AG04449 (cell line): ENCODE data around the gene MARK3.

ENCODE experiments used
- CTCF ChIA-PET: fragments of 350-600 bp; formaldehyde crosslinking; extraction: SDS; loops from one replicate; lab custom pipeline; 2021; ENCODE audit warnings: antibody characterized with exemption; lab: Yijun Ruan, JAX
- POLR2A ChIA-PET: fragments of 400-600, 350-600 bp; formaldehyde crosslinking; extraction: SDS; loops from one replicate; lab custom pipeline; 2020; ENCODE audit warnings: antibody characterized with exemption, inconsistent platforms; lab: Yijun Ruan, JAX
- DNase-seq: peaks from one replicate; pipeline ENCODE4 v3.0.0-alpha.2; 2010; ENCODE audit warnings: low read depth, low spot score
- H3K4me3 ChIP-seq: 2 replicates; pipeline ENCODE4 v1.5.1; 2011; ENCODE audit warnings: low read depth, mild to moderate bottlenecking, control low read depth, low read length
- TF ChIP-seq, protein P1 (sequence below): IDR thresholded peaks from one replicate; pipeline ENCODE4 v1.5.1; 2011; ENCODE audit warnings: mild to moderate bottlenecking, moderate library complexity, low read length, control low read depth, inconsistent platforms; ENCODE audit not compliant: insufficient read depth; ENCODE audit errors: missing control alignments

Gene MARK3

GRCh38 chr14:103529383-103530365 lies 144.5 kb downstream of the MARK3 start:
- no peak for DNase-seq
- H3K4me3 ChIP-seq: peak overlapping the region; percentile 93
- ChIA-PET CTCF (interaction anchor here (1.0 to 7.3 kb wide), 6 partner anchors 10 to 30 kb away, joined by 3 to 89 read pairs (median 14); no protein-coding TSS in a partner anchor), POLR2A (interaction anchor here (1.0 to 3.1 kb wide), 3 partner anchors 11 kb away, joined by 4 to 20 read pairs (median 6); no protein-coding TSS in a partner anchor)
- TF ChIP-seq, protein P1, sequence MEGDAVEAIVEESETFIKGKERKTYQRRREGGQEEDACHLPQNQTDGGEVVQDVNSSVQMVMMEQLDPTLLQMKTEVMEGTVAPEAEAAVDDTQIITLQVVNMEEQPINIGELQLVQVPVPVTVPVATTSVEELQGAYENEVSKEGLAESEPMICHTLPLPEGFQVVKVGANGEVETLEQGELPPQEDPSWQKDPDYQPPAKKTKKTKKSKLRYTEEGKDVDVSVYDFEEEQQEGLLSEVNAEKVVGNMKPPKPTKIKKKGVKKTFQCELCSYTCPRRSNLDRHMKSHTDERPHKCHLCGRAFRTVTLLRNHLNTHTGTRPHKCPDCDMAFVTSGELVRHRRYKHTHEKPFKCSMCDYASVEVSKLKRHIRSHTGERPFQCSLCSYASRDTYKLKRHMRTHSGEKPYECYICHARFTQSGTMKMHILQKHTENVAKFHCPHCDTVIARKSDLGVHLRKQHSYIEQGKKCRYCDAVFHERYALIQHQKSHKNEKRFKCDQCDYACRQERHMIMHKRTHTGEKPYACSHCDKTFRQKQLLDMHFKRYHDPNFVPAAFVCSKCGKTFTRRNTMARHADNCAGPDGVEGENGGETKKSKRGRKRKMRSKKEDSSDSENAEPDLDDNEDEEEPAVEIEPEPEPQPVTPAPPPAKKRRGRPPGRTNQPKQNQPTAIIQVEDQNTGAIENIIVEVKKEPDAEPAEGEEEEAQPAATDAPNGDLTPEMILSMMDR: no peak

GRCh38 chr14:103530390-103530789 lies 145.2 kb downstream of the MARK3 start:
- peak overlapping the region; percentile 93 for H3K4me3 ChIP-seq
- CTCF ChIA-PET: interaction anchor here (1.0 to 7.3 kb wide), 5 partner anchors 10 to 23 kb away, joined by 3 to 89 read pairs (median 10); no protein-coding TSS in a partner anchor
- POLR2A ChIA-PET: interaction anchor here (1.9 kb wide), 1 partner anchor 10 kb away, joined by 6 read pairs; no protein-coding TSS in a partner anchor

DNA sequence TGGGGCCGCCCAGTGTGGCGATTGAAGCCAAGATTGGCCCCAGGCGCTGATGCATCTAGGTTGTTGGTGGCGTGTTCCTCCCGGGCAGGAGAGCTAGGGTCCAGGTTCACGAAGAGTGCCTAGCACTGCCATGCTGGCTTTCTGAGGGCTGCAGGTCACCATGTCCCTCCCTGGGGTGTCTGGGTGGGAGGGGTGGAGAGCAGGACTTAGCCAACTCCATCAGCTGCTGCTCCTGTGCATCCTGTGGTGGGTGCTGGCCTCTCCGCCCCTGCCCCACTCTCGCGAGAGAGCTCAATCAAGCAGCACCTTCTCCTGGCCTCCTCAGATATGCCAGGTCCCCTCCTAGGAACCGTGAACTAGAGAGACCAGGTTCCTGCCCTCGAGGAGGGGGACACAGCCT lies 145.6 kb downstream of the MARK3 start:
- TF ChIP-seq, protein P1: no peak
- CTCF ChIA-PET: interaction anchor here (1.0 to 7.3 kb wide), 4 partner anchors 12 to 23 kb away, joined by 3 to 89 read pairs (median 40); no protein-coding TSS in a partner anchor
- peak overlapping the region; percentile 93; the same call in 1 of the 2 replicates for H3K4me3 ChIP-seq
- POLR2A ChIA-PET: interaction anchor here (1.9 kb wide), 1 partner anchor 10 kb away, joined by 6 read pairs; no protein-coding TSS in a partner anchor
- no peak for DNase-seq

More at GRCh38 chr14:103530390-103530789, 145.2 kb downstream of the MARK3 start:
- TF ChIP-seq, protein P1: no peak
- no peak for DNase-seq

GRCh38 chr14:103531421-103532215 lies 146.4 kb downstream of the MARK3 start:
- ChIA-PET POLR2A (interaction anchor here (0.6 to 1.9 kb wide), 2 partner anchors 9 to 76 kb away, joined by 4 to 6 read pairs; no protein-coding TSS in a partner anchor), CTCF (interaction anchor here (1.8 to 7.3 kb wide), 3 partner anchors 12 to 22 kb away, joined by 6 to 89 read pairs (median 75); no protein-coding TSS in a partner anchor)
- DNase-seq: no peak
- TF ChIP-seq, protein P1: no peak
- no peak overlapping the region for H3K4me3 ChIP-seq

DNA sequence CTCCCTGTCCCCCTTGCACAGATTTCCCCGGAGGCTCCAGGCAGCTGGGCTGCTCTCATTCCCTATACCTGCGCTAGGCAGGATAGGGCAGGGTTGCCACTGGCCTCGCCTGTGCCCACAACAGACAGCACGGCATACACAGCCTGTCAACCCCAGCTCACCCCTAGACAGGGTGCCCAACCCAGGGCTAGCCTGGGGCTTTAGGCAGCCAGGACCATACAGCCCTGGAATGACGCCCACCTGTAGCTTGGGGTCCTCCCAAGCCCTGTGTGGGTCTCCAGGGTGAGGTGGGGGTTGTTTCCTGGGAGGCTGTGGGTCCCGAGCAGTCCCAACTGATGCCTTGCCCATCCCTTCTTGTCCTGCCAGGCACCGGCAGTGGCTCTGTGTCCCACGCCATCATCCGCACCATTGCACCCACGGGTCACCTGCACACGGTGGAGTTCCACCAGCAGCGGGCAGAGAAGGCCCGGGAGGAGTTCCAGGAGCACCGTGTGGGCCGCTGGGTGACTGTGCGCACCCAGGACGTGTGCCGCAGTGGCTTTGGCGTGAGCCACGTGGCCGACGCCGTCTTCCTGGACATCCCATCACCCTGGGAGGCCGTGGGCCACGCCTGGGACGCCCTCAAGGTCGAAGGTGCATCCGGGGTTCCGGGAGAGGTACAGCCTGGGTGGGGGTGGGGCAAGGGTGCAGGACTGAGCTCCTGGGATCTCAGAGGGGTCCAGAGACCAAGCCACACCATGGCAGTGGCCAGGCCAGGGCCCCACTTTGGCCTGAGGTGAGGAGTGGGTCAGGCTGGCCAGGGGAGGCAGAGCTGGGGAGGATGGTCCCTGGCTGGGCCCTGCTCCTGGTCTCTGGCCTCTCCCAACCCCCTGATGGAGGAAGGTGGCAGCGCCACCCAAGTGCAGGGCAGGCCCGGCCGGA lies 147.3 kb downstream of the MARK3 start:
- DNase-seq: no peak
- CTCF ChIA-PET: interaction anchor here (5.9 to 7.3 kb wide), 2 partner anchors 13 to 14 kb away, joined by 75 to 89 read pairs; no protein-coding TSS in a partner anchor
- POLR2A ChIA-PET: no interaction called here
- H3K4me3 ChIP-seq: no peak overlapping the region
- TF ChIP-seq, protein P1: no peak
